MCF 10A (cell line): ENCODE results near the gene PNCK. TPM values are rescaled to one million over a fixed set of nuclear protein-coding genes. Genes with fewer than 3 reads are reported as not detected.
A peak's percentile ranks its signal among the peaks of the same experiment; 100 is the strongest.
"Not testable (repeated sequence)": the region's sequence is repeated elsewhere in the genome, so short reads cannot be mapped to it uniquely, and the experiment has no call there.

Source experiments
- BruUV-seq: library from RNA; stranded (reverse); fragments of 400-500 nt; replicated peaks from 2 replicates; lab custom pipeline; 2021; lab: Mats Ljungman, UMichigan
- CTCF ChIA-PET: fragments of 300-600 bp; sonication (Branson Sonifier 250); formaldehyde crosslinking; extraction: SDS; loops from one replicate; lab custom pipeline; 2021; ENCODE audit warnings: antibody characterized with exemption, inconsistent platforms; lab: Yijun Ruan, JAX
- POLR2A ChIA-PET: fragments of 300-600, 350-650 bp; sonication (Branson Sonifier 250); formaldehyde crosslinking; extraction: SDS; loops from one replicate; lab custom pipeline; 2020; ENCODE audit warnings: antibody characterized with exemption, inconsistent platforms; lab: Yijun Ruan, JAX
- DNase-seq: peaks from one replicate; pipeline ENCODE4 v3.0.0-alpha.2; 2018; ENCODE audit not compliant: unreplicated experiment
- H3K27ac Mint-ChIP-seq: one replicate; pipeline ENCODE4 v1.8.0; 2022; ENCODE audit warnings: mild to moderate bottlenecking, low read depth, mixed read lengths; ENCODE audit not compliant: unreplicated experiment
- H3K27me3 Mint-ChIP-seq: one replicate; pipeline ENCODE4 v1.8.0; 2022; ENCODE audit warnings: mixed read lengths; ENCODE audit not compliant: insufficient read depth, unreplicated experiment
- H3K36me3 Mint-ChIP-seq: one replicate; pipeline ENCODE4 v1.8.0; 2022; ENCODE audit warnings: mild to moderate bottlenecking, moderate library complexity, mixed read lengths; ENCODE audit not compliant: insufficient read depth, unreplicated experiment
- H3K4me1 Mint-ChIP-seq: one replicate; pipeline ENCODE4 v1.8.0; 2022; ENCODE audit warnings: mixed read lengths; ENCODE audit not compliant: insufficient read depth, unreplicated experiment
- H3K4me3 Mint-ChIP-seq: one replicate; pipeline ENCODE4 v1.8.0; 2022; ENCODE audit warnings: mild to moderate bottlenecking, moderate library complexity, mixed read lengths; ENCODE audit not compliant: unreplicated experiment
- H3K9me3 Mint-ChIP-seq: one replicate; pipeline ENCODE4 v1.8.0; 2022; ENCODE audit warnings: mixed read lengths; ENCODE audit not compliant: unreplicated experiment
- intact Hi-C: fragments of 100-400 bp; cut with micrococcal nuclease; formaldehyde crosslinking; loops from 2 replicates; pipeline ENCODE4 v1.14.1; 2022
- total RNA-seq: library from RNA; stranded (reverse); gene quantifications from 2 replicates; pipeline ENCODE4 v1.2.3, GENCODE V29; 2022
- TF ChIP-seq, protein P1 (sequence below): fragments of 200-600 bp; IDR thresholded peaks from one replicate; pipeline ENCODE4 v1.8.0; 2022; ENCODE audit warnings: antibody characterized with exemption, mild to moderate bottlenecking; ENCODE audit not compliant: unreplicated experiment

Gene PNCK
- total RNA-seq, 1 experiment from 2014 or later = not detected

GRCh38 chrX:153692003-153692402 is 18.4 kb upstream of the PNCK start:
- CTCF ChIA-PET = no interaction called here
- POLR2A ChIA-PET = no interaction called here
- Mint-ChIP-seq H3K27ac (no peak overlapping the region), H3K36me3 (peaks cover 12% of the 10 kb centered on the region), H3K4me3 (no peak overlapping the region), H3K27me3 (no peaks in the 10 kb centered on the region), H3K4me1 (no peaks in the 10 kb centered on the region), H3K9me3 (no peaks in the 10 kb centered on the region)
- TF ChIP-seq, protein P1, sequence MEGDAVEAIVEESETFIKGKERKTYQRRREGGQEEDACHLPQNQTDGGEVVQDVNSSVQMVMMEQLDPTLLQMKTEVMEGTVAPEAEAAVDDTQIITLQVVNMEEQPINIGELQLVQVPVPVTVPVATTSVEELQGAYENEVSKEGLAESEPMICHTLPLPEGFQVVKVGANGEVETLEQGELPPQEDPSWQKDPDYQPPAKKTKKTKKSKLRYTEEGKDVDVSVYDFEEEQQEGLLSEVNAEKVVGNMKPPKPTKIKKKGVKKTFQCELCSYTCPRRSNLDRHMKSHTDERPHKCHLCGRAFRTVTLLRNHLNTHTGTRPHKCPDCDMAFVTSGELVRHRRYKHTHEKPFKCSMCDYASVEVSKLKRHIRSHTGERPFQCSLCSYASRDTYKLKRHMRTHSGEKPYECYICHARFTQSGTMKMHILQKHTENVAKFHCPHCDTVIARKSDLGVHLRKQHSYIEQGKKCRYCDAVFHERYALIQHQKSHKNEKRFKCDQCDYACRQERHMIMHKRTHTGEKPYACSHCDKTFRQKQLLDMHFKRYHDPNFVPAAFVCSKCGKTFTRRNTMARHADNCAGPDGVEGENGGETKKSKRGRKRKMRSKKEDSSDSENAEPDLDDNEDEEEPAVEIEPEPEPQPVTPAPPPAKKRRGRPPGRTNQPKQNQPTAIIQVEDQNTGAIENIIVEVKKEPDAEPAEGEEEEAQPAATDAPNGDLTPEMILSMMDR = no peak
- intact Hi-C loops = no loop called here
- BruUV-seq = no TSS peak
- no peak for DNase-seq

- H3K36me3 Mint-ChIP-seq, POLR2A ChIA-PET, H3K27ac Mint-ChIP-seq, H3K4me3 Mint-ChIP-seq, H3K9me3 Mint-ChIP-seq, CTCF ChIA-PET, H3K27me3 Mint-ChIP-seq, intact Hi-C loops, BruUV-seq, H3K4me1 Mint-ChIP-seq, DNase-seq: not testable (repeated sequence)
These were observed 17.6 kb upstream of the PNCK start for GRCh38 chrX:153691032-153691827.

DNA sequence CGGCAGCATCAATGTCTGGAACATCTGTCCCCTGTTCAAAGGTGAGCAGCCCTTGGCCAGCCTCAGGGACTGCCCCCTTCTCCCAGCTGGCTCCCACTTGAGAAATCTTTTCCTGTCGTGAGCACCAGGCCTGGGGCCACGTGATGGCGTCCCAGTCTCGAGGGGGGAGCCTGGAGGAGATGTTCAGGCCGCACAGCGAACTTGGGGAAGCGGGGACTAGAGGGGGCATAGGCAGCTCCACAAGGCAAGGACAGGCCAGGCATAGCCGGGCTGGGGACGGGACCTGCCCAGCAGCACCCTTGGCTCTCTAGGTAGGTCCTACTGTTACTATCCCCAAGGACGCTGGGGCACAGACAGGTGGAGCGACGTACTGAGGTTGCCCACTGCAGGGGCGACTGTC is 16.9 kb upstream of the PNCK start:
- Mint-ChIP-seq H3K36me3 (peaks cover 6% of the 10 kb centered on the region), H3K27me3 (no peaks in the 10 kb centered on the region), H3K4me1 (no peaks in the 10 kb centered on the region), H3K9me3 (no peaks in the 10 kb centered on the region), H3K27ac (peak overlapping the region; percentile 59), H3K4me3 (peak overlapping the region; percentile 66)
- intact Hi-C loops = no loop called here
- TF ChIP-seq, protein P1 = no peak
- DNase-seq = no peak
- BruUV-seq = no TSS peak
- CTCF ChIA-PET = no interaction called here
- POLR2A ChIA-PET = no interaction called here

GRCh38 chrX:153689654-153690465 is 16.2 kb upstream of the PNCK start:
- TF ChIP-seq, protein P1 = no peak
- intact Hi-C loops = no loop called here
- CTCF ChIA-PET = no interaction called here
- Mint-ChIP-seq H3K9me3 (no peaks in the 10 kb centered on the region), H3K27me3 (no peaks in the 10 kb centered on the region), H3K4me1 (no peaks in the 10 kb centered on the region), H3K36me3 (peaks cover 6% of the 10 kb centered on the region), H3K27ac (peak overlapping the region; percentile 59), H3K4me3 (peak overlapping the region; percentile 66)
- TSS peak; percentile 51 for BruUV-seq
- DNase-seq = peak; percentile 57
- POLR2A ChIA-PET = no interaction called here
